Large intestine (tissue), 1 donor: Measurements from ENCODE around the gene JUNB. TPM values are rescaled to one million over a fixed set of nuclear protein-coding genes. Genes with fewer than 3 reads are reported as not detected.

ENCODE experiments used
- polyA plus RNA-seq: library from polyadenylated mRNA; unstranded; fragments of 120-200 nt; gene quantifications from one replicate; pipeline ENCODE4 v1.2.1, GENCODE V29; 2013

Gene JUNB
- polyA plus RNA-seq, 1 donor = 333 TPM

Other genes with a start within 250 kb of the JUNB start
- gene ZNF564, start 240.0 kb upstream of the JUNB start, polyA plus RNA-seq = 12.3 TPM
- 2.9 TPM for gene ZNF490, start 180.7 kb upstream of the JUNB start, polyA plus RNA-seq
- gene ZNF791, start 180.6 kb upstream of the JUNB start, polyA plus RNA-seq = 19.0 TPM
- 51.5 TPM for gene MAN2B1, start 124.7 kb upstream of the JUNB start, polyA plus RNA-seq
- gene WDR83, start 124.7 kb upstream of the JUNB start, polyA plus RNA-seq = 20.5 TPM
- 97.7 TPM for gene DHPS, start 109.6 kb upstream of the JUNB start, polyA plus RNA-seq
- gene GNG14, start 103.5 kb upstream of the JUNB start, polyA plus RNA-seq = 0.33 TPM
- 9.5 TPM for gene FBXW9, start 94.9 kb upstream of the JUNB start, polyA plus RNA-seq
- gene TNPO2, start 67.6 kb upstream of the JUNB start, polyA plus RNA-seq = 49.2 TPM
- 219 TPM for gene TRIR, start 56.8 kb upstream of the JUNB start, polyA plus RNA-seq
- 64.0 TPM for gene GET3, start 54.0 kb upstream of the JUNB start, polyA plus RNA-seq
- 0.10 TPM for gene BEST2, start 39.7 kb upstream of the JUNB start, polyA plus RNA-seq
- gene HOOK2, start 15.9 kb upstream of the JUNB start, polyA plus RNA-seq = 192 TPM
- gene PRDX2, start 10.3 kb downstream of the JUNB start, polyA plus RNA-seq = 271 TPM
- gene THSD8, start 10.6 kb downstream of the JUNB start, polyA plus RNA-seq = 3.8 TPM
- 20.3 TPM for gene RNASEH2A, start 15.1 kb downstream of the JUNB start, polyA plus RNA-seq
- 1.6 TPM for gene RTBDN, start 43.1 kb downstream of the JUNB start, polyA plus RNA-seq
- gene MAST1, start 47.0 kb downstream of the JUNB start, polyA plus RNA-seq = 4.4 TPM
- gene DNASE2, start 90.0 kb downstream of the JUNB start, polyA plus RNA-seq = 7.8 TPM
- 0.79 TPM for gene KLF1, start 95.7 kb downstream of the JUNB start, polyA plus RNA-seq
- 25.4 TPM for gene GCDH, start 99.7 kb downstream of the JUNB start, polyA plus RNA-seq
- 1.0 TPM for gene SYCE2, start 127.8 kb downstream of the JUNB start, polyA plus RNA-seq
- gene FARSA, start 142.2 kb downstream of the JUNB start, polyA plus RNA-seq = 55.0 TPM
- 723 TPM for gene CALR, start 147.1 kb downstream of the JUNB start, polyA plus RNA-seq
- 91.8 TPM for gene RAD23A, start 154.4 kb downstream of the JUNB start, polyA plus RNA-seq
- 30.5 TPM for gene GADD45GIP1, start 165.7 kb downstream of the JUNB start, polyA plus RNA-seq
- 0.06 TPM for gene DAND5, start 178.1 kb downstream of the JUNB start, polyA plus RNA-seq
- gene NFIX, start 204.0 kb downstream of the JUNB start, polyA plus RNA-seq = 20.2 TPM